MM.1S (cell line): ENCODE data around the gene WAC.

Source experiments
- CTCF ChIP-seq: fragments of 300-600 bp; sonication (generic); IDR thresholded peaks from 2 replicates; pipeline ENCODE4 v1.5.1; 2016; ENCODE audit warnings: antibody characterized with exemption, low read length, mixed read lengths
- EZH2phosphoT487 ChIP-seq: fragments of 300-600 bp; sonication (generic); IDR thresholded peaks from 2 replicates; pipeline ENCODE4 v1.6.1; 2018; ENCODE audit warnings: antibody characterized with exemption, low read length

DNA sequence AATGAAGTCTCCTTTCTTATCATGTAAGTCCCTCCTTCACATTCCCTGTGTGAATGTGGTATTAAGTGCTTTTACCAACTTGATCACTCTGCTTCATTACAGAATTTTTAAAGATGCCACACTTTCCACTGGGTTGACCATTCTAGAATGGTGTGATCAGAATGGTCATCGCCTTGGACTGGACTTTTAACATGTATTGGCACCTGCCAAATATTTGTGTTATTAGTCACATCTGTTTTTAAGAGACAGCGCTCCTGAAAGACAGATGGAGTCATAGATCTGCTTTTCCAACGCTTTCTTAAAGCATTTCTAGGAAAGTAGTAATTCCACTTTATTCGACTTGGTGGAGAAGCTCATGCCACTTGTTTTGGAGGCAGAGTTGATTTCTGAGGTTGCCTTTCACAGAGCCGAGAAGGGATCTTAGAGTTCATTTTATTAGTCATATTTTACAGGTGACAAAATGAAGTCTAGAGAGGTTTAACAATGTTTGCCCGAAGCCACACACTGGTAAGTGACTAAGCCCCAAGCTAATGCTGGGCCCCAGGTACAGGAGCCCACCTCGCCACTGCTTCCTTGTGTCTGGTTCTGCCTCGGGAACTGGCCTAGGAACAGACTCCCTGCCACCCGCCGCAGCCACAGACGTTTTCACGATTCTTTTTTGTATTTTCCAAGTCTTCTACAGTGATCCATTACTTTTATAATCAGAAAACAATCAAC lies 134.0 kb downstream of the WAC start:
- TF ChIP-seq CTCF: no peak
- TF ChIP-seq EZH2phosphoT487: no peak
